ENCODE data around the gene STX8.

STX8 gene

DNA sequence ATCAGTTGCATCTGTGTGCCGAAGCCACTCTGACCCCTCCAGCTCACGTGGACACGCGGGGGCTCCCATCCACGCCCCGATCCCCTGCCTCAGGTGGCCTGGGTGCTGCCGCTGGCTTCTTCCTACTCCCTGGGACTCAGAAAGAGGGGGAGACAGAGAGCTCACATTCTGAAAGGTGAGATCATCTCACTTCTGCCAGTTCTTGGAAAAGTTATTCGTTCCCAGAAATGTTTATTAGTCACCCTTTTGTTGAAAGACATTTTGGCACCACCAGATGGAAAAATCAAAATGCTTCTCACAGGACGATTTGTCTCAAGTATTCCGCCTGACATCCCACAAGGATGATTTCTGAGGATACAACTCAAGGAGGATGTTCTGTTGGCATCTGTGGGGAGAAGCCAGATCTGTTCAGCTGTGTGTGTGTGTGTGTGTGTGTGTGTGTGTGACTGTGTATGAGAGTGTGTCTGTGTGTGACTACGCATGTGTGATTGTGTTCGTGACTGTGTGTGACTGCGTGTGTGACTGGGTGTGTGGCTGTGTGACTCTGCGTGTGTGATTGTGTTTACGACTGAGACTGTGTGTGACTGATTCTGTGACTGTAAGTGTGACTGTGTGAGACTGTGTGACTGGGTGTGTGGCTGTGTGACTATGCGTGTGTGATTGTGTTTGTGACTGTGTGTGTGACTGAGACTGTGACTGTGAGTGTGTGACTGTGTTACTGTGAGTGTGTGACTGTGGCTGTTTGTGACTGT lies 347.0 kb downstream of the STX8 start:
- DNase-seq (ENCODE audit: insufficient read length, low spot score) (no peak), FAIRE-seq (no peak)
- TF ChIP-seq TAF1 (IDR thresholded peaks at IDR 0.05; ENCODE audit: low read depth, low read length), result no peak
- TF ChIP-seq SPI1 (IDR thresholded peaks at IDR 0.05; ENCODE audit: low read depth, low read length), result no peak
- TF ChIP-seq POLR2AphosphoS5 (IDR thresholded peaks at IDR 0.05; ENCODE audit: low read depth, low read length), result no peak
- TF ChIP-seq POU2F2 (IDR thresholded peaks at IDR 0.05; ENCODE audit: low read depth, low read length), result no peak
- no peak for TF ChIP-seq POLR2A (IDR thresholded peaks at IDR 0.05; ENCODE audit: low read depth, low read length)
- no peak for TF ChIP-seq PAX5 (IDR thresholded peaks at IDR 0.05; ENCODE audit: insufficient read depth, low read length, severe bottlenecking)

DNA sequence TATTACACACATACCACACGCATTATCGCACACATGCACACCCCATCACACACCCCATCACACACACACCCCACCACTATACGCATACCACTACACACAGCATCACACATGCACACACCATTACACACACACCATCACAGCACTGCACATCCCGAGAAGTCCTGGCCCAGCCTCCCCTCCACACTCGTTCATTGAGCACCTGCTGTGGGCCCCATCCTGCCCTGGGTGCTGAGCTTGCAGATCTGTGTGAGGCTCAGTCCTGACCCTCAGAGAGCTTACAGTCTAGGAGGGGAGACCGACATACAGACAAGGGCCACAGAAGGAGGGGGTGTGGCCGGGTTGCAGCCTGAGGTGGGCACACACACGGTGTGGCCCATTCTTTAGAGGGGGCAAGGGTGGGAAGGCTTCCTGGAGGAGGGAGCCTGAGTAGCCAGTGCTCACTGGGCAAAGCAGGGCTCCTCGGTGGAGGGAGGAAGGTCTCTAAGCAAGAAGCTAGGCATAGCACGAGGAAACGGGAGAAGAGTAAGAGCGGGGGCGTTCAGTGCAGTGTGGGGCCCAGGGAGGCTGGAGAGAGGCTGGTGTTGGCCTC lies 347.7 kb downstream of the STX8 start:
- DNase-seq (ENCODE audit: insufficient read length, low spot score) (no peak), FAIRE-seq (no peak)
- TF ChIP-seq PAX5 (IDR thresholded peaks at IDR 0.05; ENCODE audit: insufficient read depth, low read length, severe bottlenecking), result no peak
- TF ChIP-seq SPI1 (IDR thresholded peaks at IDR 0.05; ENCODE audit: low read depth, low read length), result no peak
- no peak for TF ChIP-seq POLR2A (IDR thresholded peaks at IDR 0.05; ENCODE audit: low read depth, low read length)
- TF ChIP-seq POU2F2 (IDR thresholded peaks at IDR 0.05; ENCODE audit: low read depth, low read length), result no peak
- TF ChIP-seq TAF1 (IDR thresholded peaks at IDR 0.05; ENCODE audit: low read depth, low read length), result no peak
- no peak for TF ChIP-seq POLR2AphosphoS5 (IDR thresholded peaks at IDR 0.05; ENCODE audit: low read depth, low read length)

DNA sequence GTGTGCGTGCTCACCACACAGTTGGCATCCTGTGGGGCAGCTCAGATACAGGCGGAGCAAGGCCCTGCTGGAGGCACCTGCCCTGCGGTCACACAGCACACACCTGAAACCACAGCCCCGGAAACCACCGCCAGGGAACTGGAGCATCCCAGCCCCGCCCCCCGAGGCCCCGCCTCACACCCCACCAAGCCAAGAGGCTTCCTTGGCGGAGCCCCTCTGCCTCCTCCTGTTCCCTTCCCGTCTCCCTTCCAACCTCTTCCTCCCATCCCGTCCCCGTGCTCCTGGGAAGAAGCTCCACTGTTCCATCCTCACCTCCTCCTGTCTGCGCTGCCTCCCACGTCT lies 348.9 kb downstream of the STX8 start:
- no peak for FAIRE-seq

GRCh38 chr17:9226130-9226793 lies 349.4 kb downstream of the STX8 start:
- no peak for FAIRE-seq
- TF ChIP-seq TAF1 (IDR thresholded peaks at IDR 0.05; ENCODE audit: low read depth, low read length) (no peak), POU2F2 (IDR thresholded peaks at IDR 0.05; ENCODE audit: low read depth, low read length) (no peak), POLR2A (IDR thresholded peaks at IDR 0.05; ENCODE audit: low read depth, low read length) (no peak), POLR2AphosphoS5 (IDR thresholded peaks at IDR 0.05; ENCODE audit: low read depth, low read length) (no peak), SPI1 (IDR thresholded peaks at IDR 0.05; ENCODE audit: low read depth, low read length) (no peak), PAX5 (IDR thresholded peaks at IDR 0.05; ENCODE audit: insufficient read depth, low read length, severe bottlenecking) (no peak)

More for the DNA sequence above, 348.9 kb downstream of the STX8 start:
- TF ChIP-seq PAX5 (IDR thresholded peaks at IDR 0.05; ENCODE audit: insufficient read depth, low read length, severe bottlenecking) (no peak), POLR2A (IDR thresholded peaks at IDR 0.05; ENCODE audit: low read depth, low read length) (no peak), POU2F2 (IDR thresholded peaks at IDR 0.05; ENCODE audit: low read depth, low read length) (no peak), POLR2AphosphoS5 (IDR thresholded peaks at IDR 0.05; ENCODE audit: low read depth, low read length) (no peak), TAF1 (IDR thresholded peaks at IDR 0.05; ENCODE audit: low read depth, low read length) (no peak), SPI1 (IDR thresholded peaks at IDR 0.05; ENCODE audit: low read depth, low read length) (no peak)
- no peak for DNase-seq (ENCODE audit: insufficient read length, low spot score)

GRCh38 chr17:9225305-9226101 lies 350.1 kb downstream of the STX8 start:
- no peak for DNase-seq (ENCODE audit: insufficient read length, low spot score)
- TF ChIP-seq POU2F2 (IDR thresholded peaks at IDR 0.05; ENCODE audit: low read depth, low read length) (no peak), POLR2A (IDR thresholded peaks at IDR 0.05; ENCODE audit: low read depth, low read length) (no peak), POLR2AphosphoS5 (IDR thresholded peaks at IDR 0.05; ENCODE audit: low read depth, low read length) (no peak), SPI1 (IDR thresholded peaks at IDR 0.05; ENCODE audit: low read depth, low read length) (no peak), TAF1 (IDR thresholded peaks at IDR 0.05; ENCODE audit: low read depth, low read length) (no peak), PAX5 (IDR thresholded peaks at IDR 0.05; ENCODE audit: insufficient read depth, low read length, severe bottlenecking) (no peak)
- no peak for FAIRE-seq

More at GRCh38 chr17:9226130-9226793, 349.4 kb downstream of the STX8 start:
- DNase-seq (ENCODE audit: insufficient read length, low spot score), result no peak

GRCh38 chr17:9224485-9224884 lies 351.1 kb downstream of the STX8 start:
- TF ChIP-seq TAF1 (IDR thresholded peaks at IDR 0.05; ENCODE audit: low read depth, low read length), result no peak
- no peak for TF ChIP-seq SPI1 (IDR thresholded peaks at IDR 0.05; ENCODE audit: low read depth, low read length)
- no peak for TF ChIP-seq POU2F2 (IDR thresholded peaks at IDR 0.05; ENCODE audit: low read depth, low read length)
- no peak for TF ChIP-seq PAX5 (IDR thresholded peaks at IDR 0.05; ENCODE audit: insufficient read depth, low read length, severe bottlenecking)
- TF ChIP-seq POLR2AphosphoS5 (IDR thresholded peaks at IDR 0.05; ENCODE audit: low read depth, low read length), result no peak
- no peak for TF ChIP-seq POLR2A (IDR thresholded peaks at IDR 0.05; ENCODE audit: low read depth, low read length)
- DNase-seq (ENCODE audit: insufficient read length, low spot score) (no peak), FAIRE-seq (no peak)

DNA sequence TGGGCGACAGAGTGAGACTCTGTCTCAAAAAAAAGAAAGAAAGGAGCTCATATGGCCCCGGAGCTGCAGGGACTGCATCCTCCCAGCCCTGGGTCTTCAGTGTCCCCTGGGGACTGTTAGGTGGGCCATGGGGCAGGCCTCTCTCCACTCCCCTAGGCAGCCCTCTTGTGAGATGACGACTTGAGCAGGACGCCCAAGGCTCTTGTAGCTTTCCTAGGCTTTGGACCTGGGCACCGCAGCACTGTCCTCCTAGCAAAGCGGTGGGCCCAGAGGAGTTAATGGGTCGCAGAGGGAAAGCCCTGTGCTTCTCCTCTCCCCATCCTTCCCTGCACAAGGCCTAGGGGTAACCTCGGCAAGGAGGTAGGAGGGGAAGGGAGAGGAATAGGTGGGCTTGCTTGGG lies 352.1 kb downstream of the STX8 start:
- TF ChIP-seq SPI1 (IDR thresholded peaks at IDR 0.05; ENCODE audit: low read depth, low read length) (no peak), POLR2AphosphoS5 (IDR thresholded peaks at IDR 0.05; ENCODE audit: low read depth, low read length) (no peak), POLR2A (IDR thresholded peaks at IDR 0.05; ENCODE audit: low read depth, low read length) (no peak), POU2F2 (IDR thresholded peaks at IDR 0.05; ENCODE audit: low read depth, low read length) (no peak), PAX5 (IDR thresholded peaks at IDR 0.05; ENCODE audit: insufficient read depth, low read length, severe bottlenecking) (no peak), TAF1 (IDR thresholded peaks at IDR 0.05; ENCODE audit: low read depth, low read length) (no peak)
- FAIRE-seq (no peak), DNase-seq (ENCODE audit: insufficient read length, low spot score) (no peak)

GRCh38 chr17:9221922-9222180 lies 353.8 kb downstream of the STX8 start:
- TF ChIP-seq PAX5 (IDR thresholded peaks at IDR 0.05; ENCODE audit: insufficient read depth, low read length, severe bottlenecking) (no peak), TAF1 (IDR thresholded peaks at IDR 0.05; ENCODE audit: low read depth, low read length) (no peak), POLR2AphosphoS5 (IDR thresholded peaks at IDR 0.05; ENCODE audit: low read depth, low read length) (no peak), POU2F2 (IDR thresholded peaks at IDR 0.05; ENCODE audit: low read depth, low read length) (no peak), SPI1 (IDR thresholded peaks at IDR 0.05; ENCODE audit: low read depth, low read length) (no peak), POLR2A (IDR thresholded peaks at IDR 0.05; ENCODE audit: low read depth, low read length) (no peak)
- DNase-seq (ENCODE audit: insufficient read length, low spot score) (no peak), FAIRE-seq (no peak)

All from GM12891 (cell line).